GM15510 (cell line): ENCODE results near the gene VIT.

ENCODE experiments used
- POLR2A ChIP-seq: IDR thresholded peaks from 3 replicates; pipeline ENCODE4 v1.6.1; 2011; ENCODE audit warnings: borderline replicate concordance; ENCODE audit not compliant: insufficient read length; ENCODE audit errors: extremely low read depth

Gene VIT

GRCh38 chr2:36773947-36774346, 77.4 kb downstream of the VIT start:
- TF ChIP-seq POLR2A = no peak

DNA sequence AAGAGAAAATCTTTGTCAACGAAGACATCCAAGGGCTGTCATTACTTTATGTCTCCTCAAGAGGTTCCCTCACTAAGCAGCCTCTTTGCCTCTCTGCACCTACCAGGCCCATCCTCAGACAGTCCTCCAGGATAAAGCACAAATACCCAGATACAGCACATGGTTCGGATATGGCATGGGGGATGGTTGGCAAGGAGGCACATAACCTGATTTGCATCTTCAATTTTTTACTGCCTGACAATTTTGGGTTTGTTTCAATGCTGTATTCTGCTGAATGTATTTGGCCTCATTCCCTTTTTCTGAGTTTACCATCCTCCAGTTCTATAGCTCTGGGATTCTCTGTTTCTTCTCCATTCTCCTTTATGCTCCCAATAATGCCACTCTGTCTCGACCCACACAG, 78.8 kb downstream of the VIT start:
- TF ChIP-seq POLR2A = no peak

DNA sequence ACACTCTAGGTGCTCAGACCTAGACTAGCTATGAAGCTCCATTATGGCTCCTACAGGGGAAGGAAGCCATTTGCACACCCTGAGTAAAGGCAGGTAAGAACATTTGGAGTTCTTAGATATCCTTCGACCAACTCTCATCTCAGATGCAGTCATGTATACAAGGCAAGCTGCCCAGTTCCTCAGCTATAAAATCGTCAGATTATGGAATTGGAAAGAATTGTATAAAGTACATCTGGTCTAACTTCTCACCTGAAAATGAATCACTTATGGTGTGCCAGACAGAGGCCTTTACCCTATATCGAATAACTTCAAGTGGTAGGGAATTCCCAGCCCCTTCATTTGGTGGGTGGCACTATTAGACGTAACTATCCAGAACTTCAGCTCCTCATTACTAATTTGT, 79.3 kb downstream of the VIT start:
- no peak for TF ChIP-seq POLR2A

DNA sequence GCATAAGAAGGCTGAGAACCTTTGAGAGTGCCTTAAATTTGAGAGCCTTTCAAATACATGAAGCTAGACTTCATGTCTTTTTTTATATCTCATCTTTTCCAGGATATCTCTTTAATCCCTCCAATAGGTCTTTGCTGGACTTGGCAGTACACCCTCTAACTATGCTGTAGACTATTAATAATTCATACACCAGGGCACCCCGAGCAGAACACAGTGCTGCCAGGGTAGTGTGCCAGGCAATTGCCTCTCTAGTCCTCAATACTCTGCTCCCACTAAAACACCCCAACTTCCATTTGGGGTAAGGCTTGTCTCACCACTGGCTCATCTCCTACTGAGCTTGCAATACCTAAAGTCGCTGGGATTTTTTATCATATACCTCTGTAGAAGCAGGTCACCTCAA, 80.8 kb downstream of the VIT start:
- no peak for TF ChIP-seq POLR2A

GRCh38 chr2:36777788-36778187, 81.3 kb downstream of the VIT start:
- no peak for TF ChIP-seq POLR2A

GRCh38 chr2:36779462-36779861, 83.0 kb downstream of the VIT start:
- no peak for TF ChIP-seq POLR2A

GRCh38 chr2:36780231-36780839, 83.8 kb downstream of the VIT start:
- no peak for TF ChIP-seq POLR2A

- no peak for TF ChIP-seq POLR2A
These were observed 85.6 kb downstream of the VIT start for GRCh38 chr2:36781907-36782720.

DNA sequence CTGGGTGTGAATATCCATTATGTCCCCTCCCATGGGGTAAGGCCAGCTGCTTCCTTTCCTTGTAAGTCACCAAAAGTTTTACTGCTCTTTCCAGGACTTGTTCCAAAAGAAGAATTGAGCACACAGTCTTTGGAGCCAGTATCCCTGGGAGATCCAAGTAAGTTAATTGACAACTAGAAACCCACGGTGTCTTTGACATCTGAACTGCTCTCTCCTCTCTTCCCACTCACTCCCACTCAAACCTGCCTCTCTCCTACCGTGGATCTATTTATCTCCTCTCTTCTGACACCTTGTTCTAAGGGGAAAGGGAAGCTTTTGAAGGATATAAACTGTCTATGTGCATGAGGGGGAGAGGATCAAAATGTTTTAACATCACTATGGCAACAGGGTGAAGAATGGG, 86.7 kb downstream of the VIT start:
- TF ChIP-seq POLR2A = no peak

DNA sequence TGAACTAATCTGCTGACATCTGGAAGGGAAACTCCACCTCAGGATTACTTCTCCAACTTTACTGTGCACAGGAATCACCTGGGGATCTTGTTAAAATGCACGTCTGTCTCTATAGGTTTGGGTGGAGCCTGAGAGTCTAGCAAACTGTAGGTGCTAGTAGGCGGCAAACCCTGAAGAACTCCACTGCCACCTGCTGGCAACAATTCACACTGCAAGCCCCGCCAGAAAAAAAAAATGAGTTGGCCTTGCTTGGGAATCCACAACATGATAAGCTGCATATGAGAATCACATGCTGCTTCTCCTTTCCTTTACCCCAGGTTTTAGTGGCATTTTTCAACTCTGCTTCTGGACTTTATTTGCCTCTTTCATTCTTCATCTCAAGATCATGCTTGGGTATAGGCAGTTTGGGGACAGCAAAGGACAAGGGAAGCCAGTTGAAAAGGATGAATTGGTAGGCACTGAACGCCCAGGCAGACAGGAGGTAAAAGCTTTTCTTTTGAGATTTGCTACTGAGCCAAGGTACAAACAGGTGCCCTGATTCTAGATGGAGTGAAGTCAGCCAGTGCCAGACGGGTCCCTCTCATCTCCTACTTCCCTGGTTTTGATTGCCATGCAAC, 88.8 kb downstream of the VIT start:
- TF ChIP-seq POLR2A = no peak

- TF ChIP-seq POLR2A = no peak
These were observed 92.8 kb downstream of the VIT start for GRCh38 chr2:36789181-36789804.

DNA sequence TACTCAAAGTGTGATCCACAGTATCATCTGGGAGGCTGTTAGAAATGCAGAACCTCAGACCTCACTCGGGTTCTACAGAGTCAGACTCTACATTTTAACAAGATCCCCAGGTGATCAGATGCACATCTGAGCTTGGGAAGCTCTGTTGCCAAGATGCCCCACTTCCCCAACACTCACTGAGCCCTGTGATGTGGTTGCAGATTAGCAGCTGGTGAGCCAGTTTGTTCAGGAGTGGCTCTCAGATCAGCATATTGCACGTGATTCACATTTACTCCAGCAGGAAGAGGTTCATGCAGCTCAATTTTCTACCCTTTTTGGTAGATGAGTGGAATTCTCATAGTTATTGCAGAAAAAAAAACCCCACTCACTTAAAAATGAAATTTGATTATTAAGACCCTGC, 96.4 kb downstream of the VIT start:
- TF ChIP-seq POLR2A = no peak

GRCh38 chr2:36797324-36798070, 101.0 kb downstream of the VIT start:
- TF ChIP-seq POLR2A = no peak

GRCh38 chr2:36798724-36799123, 102.2 kb downstream of the VIT start:
- no peak for TF ChIP-seq POLR2A

DNA sequence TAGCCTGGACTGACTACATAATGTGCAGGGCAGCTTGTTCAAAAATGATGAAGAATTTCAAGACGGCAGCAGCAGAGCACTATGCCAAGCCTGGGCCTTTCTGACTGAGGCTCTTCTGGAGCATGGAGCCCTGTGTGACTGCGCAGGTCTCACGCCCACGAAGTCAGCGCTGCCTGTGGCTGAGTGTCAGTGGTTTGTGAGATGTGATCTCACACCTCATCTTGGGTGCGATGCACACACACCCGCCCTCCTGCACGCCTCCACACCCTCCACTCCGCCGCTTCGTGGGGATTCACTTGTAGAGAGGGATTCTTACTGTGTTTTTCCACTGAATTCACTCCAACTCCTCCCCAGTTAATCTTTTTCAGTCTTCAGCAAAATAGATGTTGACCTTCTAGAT, 103.9 kb downstream of the VIT start:
- no peak for TF ChIP-seq POLR2A
